K562 (cell line): ENCODE measurements around the gene CNTNAP4. TPM values are rescaled to one million over a fixed set of nuclear protein-coding genes. Genes with fewer than 3 reads are reported as not detected.

Source experiments
- ATAC-seq: fragments of 200-7000 bp; cut with Tn5 transposase; 3 replicates; pipeline ENCODE4 v1.9.1; 2020; ENCODE audit warnings: moderate library complexity
- BruUV-seq: library from RNA; stranded (reverse); fragments of 400-500 nt; replicated peaks from 2 replicates; lab custom pipeline; 2021; lab: Mats Ljungman, UMichigan
- CTCF ChIA-PET: fragments of 300-600 bp; formaldehyde crosslinking; extraction: SDS; loops from one replicate; lab custom pipeline; 2021; ENCODE audit warnings: low intra/inter-chr PET ratio; lab: Yijun Ruan, JAX
- POLR2A ChIA-PET: fragments of 300-600, 350-650 bp; sonication (Branson Sonifier 250); formaldehyde crosslinking; extraction: SDS; loops from one replicate; lab custom pipeline; 2021; ENCODE audit warnings: antibody characterized with exemption, inconsistent platforms; lab: Yijun Ruan, JAX
- DNase-seq, 4 experiments: peaks; one replicate each; pipeline versions ENCODE4 v3.0.0 to v3.0.0-alpha.2; 2011 to 2018; ENCODE audit warnings: low spot score in 3 of 4, mixed read lengths in 3 of 4; ENCODE audit errors: extremely low read depth in 1 of 4
- FAIRE-seq: peaks from 2 replicates; lab custom pipeline; 2011; peaks lifted over from hg19 to GRCh38; lab: Jason Lieb, UNC
- H2AFZ ChIP-seq: 2 replicates; pipeline ENCODE4 v1.6.0; 2011; ENCODE audit warnings: low read depth, low read length, control low read depth, inconsistent platforms
- H3K27ac ChIP-seq: fragments of 200-600 bp; 3 replicates; pipeline ENCODE4 v1.8.0; 2011; ENCODE audit warnings: low read depth, mild to moderate bottlenecking, control low read depth, inconsistent platforms, low read length, moderate library complexity, mixed read lengths; ENCODE audit errors: extremely low read depth
- H3K27me3 ChIP-seq, 2 experiments: fragments of 300-600 bp in 1 of 2; 2 replicates in 1 of 2; 3 replicates in 1 of 2; pipeline versions ENCODE4 v1.6.0 to v1.8.0; 2011; ENCODE audit warnings: inconsistent platforms in 2 of 2, low read length in 2 of 2, mild to moderate bottlenecking in 1 of 2, mixed read lengths in 1 of 2, moderate library complexity in 1 of 2; ENCODE audit not compliant: control insufficient read depth in 2 of 2, insufficient read depth in 2 of 2
- H3K36me3 ChIP-seq: fragments of 300-600 bp; 3 replicates; pipeline ENCODE4 v1.8.0; 2011; ENCODE audit warnings: mild to moderate bottlenecking, low read length, inconsistent platforms; ENCODE audit not compliant: control insufficient read depth, insufficient read depth
- H3K4me1 ChIP-seq, 2 experiments: fragments of 200-600 bp in 1 of 2; replicated peaks in 1 of 2; 2 replicates in 1 of 2; 3 replicates in 1 of 2; pipeline versions ENCODE4 v1.5.1 to v1.8.0; 2011; ENCODE audit warnings: inconsistent platforms in 2 of 2, low read length in 2 of 2, mild to moderate bottlenecking in 1 of 2, mixed read lengths in 1 of 2, moderate library complexity in 1 of 2; ENCODE audit not compliant: control insufficient read depth in 2 of 2, insufficient read depth in 2 of 2
- H3K4me2 ChIP-seq: 2 replicates; pipeline ENCODE4 v1.6.1; 2011; ENCODE audit warnings: low read length, control low read depth, inconsistent platforms, mixed read lengths; ENCODE audit not compliant: insufficient read depth
- H3K4me3 ChIP-seq: fragments of 200-600 bp; sonication (generic), shearing (Covaris generic); 2 replicates; pipeline ENCODE4 v1.5.1; 2016; ENCODE audit warnings: control low read depth, inconsistent platforms
- H3K79me2 ChIP-seq: fragments of 200-600 bp; 3 replicates; pipeline ENCODE4 v1.8.0; 2011; ENCODE audit warnings: low read length, inconsistent platforms; ENCODE audit not compliant: control insufficient read depth, insufficient read depth
- H3K9ac ChIP-seq, 2 experiments: 2 replicates each; pipeline versions ENCODE4 v1.6.0 to v1.6.1; 2011; ENCODE audit warnings: low read depth in 2 of 2, low read length in 2 of 2, control low read depth in 1 of 2, inconsistent platforms in 1 of 2, mild to moderate bottlenecking in 1 of 2, mixed read lengths in 1 of 2; ENCODE audit not compliant: insufficient read depth in 1 of 2
- H3K9me1 ChIP-seq: one replicate; pipeline ENCODE4 v1.6.0; 2011; ENCODE audit warnings: inconsistent platforms, mild to moderate bottlenecking, low read length, moderate library complexity; ENCODE audit not compliant: control insufficient read depth, insufficient read depth
- H3K9me3 ChIP-seq: replicated peaks from 2 replicates; pipeline ENCODE4 v1.5.1; 2011; ENCODE audit warnings: low read depth, low read length, inconsistent platforms; ENCODE audit not compliant: control insufficient read depth, insufficient read depth
- H4K20me1 ChIP-seq: replicated peaks from 2 replicates; pipeline ENCODE4 v1.6.1; 2011; ENCODE audit warnings: low read length, inconsistent platforms, mixed read lengths; ENCODE audit not compliant: control insufficient read depth, insufficient read depth
- CC2D1A ChIP-seq: fragments of 450-650 bp; IDR thresholded peaks from 2 replicates; pipeline ENCODE4 v1.6.1; 2017; ENCODE audit warnings: mild to moderate bottlenecking
- HNRNPL ChIP-seq: fragments of 200-400 bp; formaldehyde crosslinking; IDR thresholded peaks from 2 replicates; pipeline ENCODE4 v1.6.1; 2017; ENCODE audit warnings: low read depth, mild to moderate bottlenecking, low read length
- ILK ChIP-seq: fragments of 450-650 bp; IDR thresholded peaks from 2 replicates; pipeline ENCODE4 v1.6.1; 2016; ENCODE audit warnings: missing genetic modification characterization, low read depth, mild to moderate bottlenecking, missing compliant biosample characterization, moderate library complexity, borderline replicate concordance
- KAT7 ChIP-seq: sonication (generic); formaldehyde crosslinking; IDR thresholded peaks from 2 replicates; pipeline ENCODE4 v1.8.0; 2022; ENCODE audit warnings: missing genetic modification reagents, mild to moderate bottlenecking, borderline replicate concordance
- MAFK ChIP-seq: IDR thresholded peaks from 2 replicates; pipeline ENCODE4 v1.6.1; 2011; ENCODE audit warnings: low read length, improper control_type of control experiment
- MXD1 ChIP-seq: fragments of 250-450 bp; sonication (Bioruptor Pico); IDR thresholded peaks from 2 replicates; pipeline ENCODE4 v1.8.0; 2021; ENCODE audit warnings: borderline replicate concordance, mild to moderate bottlenecking, moderate library complexity; ENCODE audit not compliant: poor library complexity, severe bottlenecking
- NRF1 ChIP-seq, 2 experiments: fragments of 450-650 bp; IDR thresholded peaks in 1 of 2; conservative IDR thresholded peaks in 1 of 2; 2 replicates each; pipeline ENCODE4 v1.6.1; 2014; ENCODE audit warnings: mild to moderate bottlenecking in 2 of 2
- SPI1 ChIP-seq: IDR thresholded peaks from 2 replicates; pipeline ENCODE4 v1.6.1; 2011; ENCODE audit warnings: low read depth, low read length, control low read depth, borderline replicate concordance
- THRAP3 ChIP-seq: fragments of 450-650 bp; IDR thresholded peaks from 2 replicates; pipeline ENCODE4 v1.6.1; 2016; ENCODE audit warnings: mild to moderate bottlenecking, inconsistent platforms, borderline replicate concordance
- TSHZ1 ChIP-seq: fragments of 250-450 bp; sonication (Bioruptor Pico); IDR thresholded peaks from 2 replicates; pipeline ENCODE4 v1.4.0; 2020; ENCODE audit warnings: mild to moderate bottlenecking, moderate library complexity
- U2AF1 ChIP-seq: fragments of 200-400 bp; formaldehyde crosslinking; optimal IDR thresholded peaks from 2 replicates; pipeline ENCODE3; 2017; ENCODE audit warnings: mild to moderate bottlenecking, low read depth, low read length, moderate library complexity
- ZFP1 ChIP-seq: fragments of 450-650 bp; formaldehyde crosslinking; IDR thresholded peaks from 2 replicates; pipeline ENCODE4 v1.4.0; 2020; ENCODE audit warnings: mild to moderate bottlenecking, mixed read lengths
- ZNF121 ChIP-seq: sonication (generic); formaldehyde crosslinking; conservative IDR thresholded peaks from 2 replicates; pipeline ENCODE4 v1.8.0; 2022; ENCODE audit warnings: missing genetic modification reagents
- ZNF274 ChIP-seq: IDR thresholded peaks from 2 replicates; pipeline ENCODE4 v1.6.1; 2011; ENCODE audit warnings: low read depth, mild to moderate bottlenecking, low read length, moderate library complexity, borderline replicate concordance
- WGBS: fragments of 100-300 bp; shearing (Covaris generic); methylation state at CpG from one replicate; pipeline ENCODE4 v1.1.6; 2016; ENCODE audit warnings: low coverage, mixed read lengths; ENCODE audit not compliant: insufficient coverage; ENCODE audit errors: missing lambda C conversion rate; 5-methylcytosine and 5-hydroxymethylcytosine counted together
- in situ Hi-C: fragments of 300-500 bp; cut with MboI; formaldehyde crosslinking; loops from 4 replicates; pipeline ENCODE4 v1.15.0; 2018; ENCODE audit warnings: inconsistent platforms, mixed read lengths
- intact Hi-C: fragments of 100-400 bp; cut with micrococcal nuclease; formaldehyde crosslinking; loops from 2 replicates; pipeline ENCODE4 v1.14.2; 2022
- polyA plus RNA-seq, 8 experiments: library from polyadenylated mRNA; depleted of rRNA in 4 of 8; stranded (reverse) in 5 of 8; unstranded in 3 of 8; fragments of >200 nt; fragmentation: Nextera tagmentation in 2 of 8; fragmentation: Illumina TruSeq in 1 of 8; extraction: Ambion mirVana in 2 of 8; extraction: Trizol in 1 of 8; gene quantifications; 2 replicates each; pipeline versions ENCODE4 v1.2.1 to v1.2.3, GENCODE V29; 2011 to 2014; ENCODE audit warnings: inconsistent platforms in 1 of 8, missing spikeins in 1 of 8
- total RNA-seq, 7 experiments: library from RNA; depleted of rRNA in 6 of 7; stranded (reverse); fragments of >200 nt in 6 of 7; fragmentation: Illumina TruSeq in 2 of 7; extraction: Trizol in 2 of 7; gene quantifications; 2 replicates each; pipeline versions ENCODE4 v1.2.1 to v1.2.3, GENCODE V29; 2011 to 2021; ENCODE audit warnings: low replicate concordance in 1 of 7
- TF ChIP-seq, protein P1 (sequence below): IDR thresholded peaks from 2 replicates; pipeline ENCODE4 v1.6.1; 2012; ENCODE audit warnings: low read depth, low read length, improper control_type of control experiment, borderline replicate concordance
- TF ChIP-seq, protein P2 (sequence below): fragments of 200-400 bp; formaldehyde crosslinking; IDR thresholded peaks from 2 replicates; pipeline ENCODE4 v1.6.1; 2017; ENCODE audit warnings: mild to moderate bottlenecking, low read depth, low read length, moderate library complexity

Gene CNTNAP4
- total and polyA plus RNA-seq, 9 of the 15 experiments (the other 6 are each of a cell fraction or from before 2014, with no cell fraction given): not detected

GRCh38 chr16:76241755-76242154 lies 35.4 kb upstream of the CNTNAP4 start:
- no peaks in the 10 kb centered on the region for H3K27me3 ChIP-seq
- in situ Hi-C loops (no loop called here), intact Hi-C loops (no loop called here)
- FAIRE-seq (no peak), ATAC-seq (no peak), DNase-seq (no peak)
- no peak overlapping the region for H2AFZ ChIP-seq
- no peak overlapping the region for H3K9ac ChIP-seq
- H3K9me3 ChIP-seq: no peaks in the 10 kb centered on the region; the same call in 1 of the 2 replicates
- no peak overlapping the region for H3K27ac ChIP-seq
- no peaks in the 10 kb centered on the region for H3K36me3 ChIP-seq
- H3K9me1 ChIP-seq: no peaks in the 10 kb centered on the region
- BruUV-seq: no TSS peak
- WGBS: 7% methylated on average over 2 of the region's 2 CpGs
- POLR2A ChIA-PET: no interaction called here
- no peaks in the 10 kb centered on the region for H3K79me2 ChIP-seq
- no peak overlapping the region for H3K4me3 ChIP-seq
- CTCF ChIA-PET: no interaction called here
- no peak overlapping the region for H3K4me2 ChIP-seq
- H4K20me1 ChIP-seq: no peaks in the 10 kb centered on the region
- H3K4me1 ChIP-seq: no peaks in the 10 kb centered on the region
- TF ChIP-seq, protein P1, sequence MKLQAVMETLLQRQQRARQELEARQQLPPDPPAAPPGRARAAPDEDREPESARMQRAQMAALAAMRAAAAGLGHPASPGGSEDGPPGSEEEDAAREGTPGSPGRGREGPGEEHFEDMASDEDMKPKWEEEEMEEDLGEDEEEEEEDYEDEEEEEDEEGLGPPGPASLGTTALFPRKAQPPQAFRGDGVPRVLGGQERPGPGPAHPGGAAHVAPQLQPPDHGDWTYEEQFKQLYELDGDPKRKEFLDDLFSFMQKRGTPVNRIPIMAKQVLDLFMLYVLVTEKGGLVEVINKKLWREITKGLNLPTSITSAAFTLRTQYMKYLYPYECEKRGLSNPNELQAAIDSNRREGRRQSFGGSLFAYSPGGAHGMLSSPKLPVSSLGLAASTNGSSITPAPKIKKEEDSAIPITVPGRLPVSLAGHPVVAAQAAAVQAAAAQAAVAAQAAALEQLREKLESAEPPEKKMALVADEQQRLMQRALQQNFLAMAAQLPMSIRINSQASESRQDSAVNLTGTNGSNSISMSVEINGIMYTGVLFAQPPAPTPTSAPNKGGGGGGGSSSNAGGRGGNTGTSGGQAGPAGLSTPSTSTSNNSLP: no peak
- TF ChIP-seq ZNF274 (no peak), HNRNPL (no peak), MXD1 (no peak), ILK (tag) (no peak), TSHZ1 (no peak), NRF1 (conservative IDR thresholded peaks at IDR 0.05 in 1 of 2, IDR thresholded peaks at IDR 0.05 in 1 of 2) (no peak), U2AF1 (no peak), KAT7 (CRISPR knock-in tag) (no peak), ZFP1 (CRISPR knock-in tag) (no peak), CC2D1A (no peak), MAFK (no peak), ZNF121 (no peak), THRAP3 (no peak), SPI1 (no peak)
- TF ChIP-seq, protein P2, sequence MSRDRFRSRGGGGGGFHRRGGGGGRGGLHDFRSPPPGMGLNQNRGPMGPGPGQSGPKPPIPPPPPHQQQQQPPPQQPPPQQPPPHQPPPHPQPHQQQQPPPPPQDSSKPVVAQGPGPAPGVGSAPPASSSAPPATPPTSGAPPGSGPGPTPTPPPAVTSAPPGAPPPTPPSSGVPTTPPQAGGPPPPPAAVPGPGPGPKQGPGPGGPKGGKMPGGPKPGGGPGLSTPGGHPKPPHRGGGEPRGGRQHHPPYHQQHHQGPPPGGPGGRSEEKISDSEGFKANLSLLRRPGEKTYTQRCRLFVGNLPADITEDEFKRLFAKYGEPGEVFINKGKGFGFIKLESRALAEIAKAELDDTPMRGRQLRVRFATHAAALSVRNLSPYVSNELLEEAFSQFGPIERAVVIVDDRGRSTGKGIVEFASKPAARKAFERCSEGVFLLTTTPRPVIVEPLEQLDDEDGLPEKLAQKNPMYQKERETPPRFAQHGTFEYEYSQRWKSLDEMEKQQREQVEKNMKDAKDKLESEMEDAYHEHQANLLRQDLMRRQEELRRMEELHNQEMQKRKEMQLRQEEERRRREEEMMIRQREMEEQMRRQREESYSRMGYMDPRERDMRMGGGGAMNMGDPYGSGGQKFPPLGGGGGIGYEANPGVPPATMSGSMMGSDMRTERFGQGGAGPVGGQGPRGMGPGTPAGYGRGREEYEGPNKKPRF: no peak
